ENCODE data around the gene FSCN2. TPM values are rescaled to one million over a fixed set of nuclear protein-coding genes. Genes with fewer than 3 reads are reported as not detected.

The FSCN2 gene
- total and polyA plus RNA-seq, 12 donors: 0.22 to 1.9 (median 0.72) TPM; not detected in 1

DNA sequence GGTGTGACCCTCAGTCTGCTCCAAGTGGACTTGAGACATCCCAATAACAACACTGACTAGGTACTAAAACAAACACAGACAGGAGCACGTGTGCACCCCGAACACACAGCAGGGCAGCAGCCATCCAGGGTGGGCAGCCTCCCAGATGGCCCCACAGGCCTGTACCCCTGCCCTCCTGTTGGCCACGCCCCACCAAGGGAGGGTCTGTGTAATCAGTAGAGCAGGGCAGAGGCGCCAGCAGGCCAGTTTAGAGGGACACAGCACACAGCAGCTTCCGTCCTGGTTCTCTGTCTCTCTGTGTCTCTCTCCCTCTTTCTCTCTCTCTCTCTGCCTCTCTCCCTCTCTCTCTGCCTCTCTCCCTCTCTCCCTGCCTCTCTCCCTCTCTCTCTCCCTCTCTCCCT lies 37.0 kb upstream of the FSCN2 start:
- Histone ChIP-seq H3K9me3 (replicated peaks in 1 of 3) (no peaks in the 10 kb centered on the region), H3K4me3 (no peak overlapping the region), H3K27ac (no peak overlapping the region), H3K36me3 (replicated peaks in 1 of 2) (no peaks in the 10 kb centered on the region), H3K4me1 (replicated peaks in 1 of 2) (peaks cover 11 to 17% of the 10 kb centered on the region in 2 donors), H3K27me3 (no peaks in the 10 kb centered on the region)
- TF ChIP-seq CTCF (IDR thresholded peaks at IDR 0.05): no peak
- TF ChIP-seq POLR2A (IDR thresholded peaks at IDR 0.05): no peak
- WGBS, 4 donors: 25 to 52% (median 35%) methylated on average over 3 to 5 of the region's 5 CpGs
- intact Hi-C loops (cut with DNase I): no loop called here
- no peak for DNase-seq

- DNase-seq: no peak
- Histone ChIP-seq H3K4me1 (replicated peaks in 1 of 2) (peaks cover 11 to 17% of the 10 kb centered on the region in 2 donors), H3K36me3 (replicated peaks in 1 of 2) (no peaks in the 10 kb centered on the region), H3K9me3 (replicated peaks in 1 of 3) (no peaks in the 10 kb centered on the region), H3K4me3 (no peak overlapping the region), H3K27me3 (no peaks in the 10 kb centered on the region), H3K27ac (no peak overlapping the region)
- 20 to 34% (median 28%) methylated on average over 1 to 5 of the region's 5 CpGs for WGBS, 4 donors
- intact Hi-C loops (cut with DNase I): no loop called here
- TF ChIP-seq CTCF (IDR thresholded peaks at IDR 0.05): no peak
- no peak for TF ChIP-seq POLR2A (IDR thresholded peaks at IDR 0.05)
Measured at GRCh38 chr17:81491761-81492160, 36.4 kb upstream of the FSCN2 start.

GRCh38 chr17:81492202-81492601 lies 36.0 kb upstream of the FSCN2 start:
- no peaks in the 10 kb centered on the region for H3K36me3 ChIP-seq (replicated peaks in 1 of 2)
- no peak overlapping the region for H3K27ac ChIP-seq
- no peak for DNase-seq
- H3K4me1 ChIP-seq (replicated peaks in 1 of 2): peaks cover 11 to 16% of the 10 kb centered on the region in 2 donors
- H3K27me3 ChIP-seq: no peaks in the 10 kb centered on the region
- H3K4me3 ChIP-seq: no peak overlapping the region
- H3K9me3 ChIP-seq (replicated peaks in 1 of 3): no peaks in the 10 kb centered on the region
- WGBS, 4 donors: 59 to 68% (median 63%) methylated on average over 18 of the region's 18 CpGs
- intact Hi-C loops (cut with DNase I): no loop called here
- TF ChIP-seq CTCF (IDR thresholded peaks at IDR 0.05) (no peak), POLR2A (IDR thresholded peaks at IDR 0.05) (no peak)

GRCh38 chr17:81492706-81493105 lies 35.5 kb upstream of the FSCN2 start:
- Histone ChIP-seq H3K4me1 (replicated peaks in 1 of 2) (peaks cover 7 to 11% of the 10 kb centered on the region in 2 donors), H3K36me3 (replicated peaks in 1 of 2) (no peaks in the 10 kb centered on the region), H3K27me3 (no peaks in the 10 kb centered on the region), H3K9me3 (replicated peaks in 1 of 3) (no peaks in the 10 kb centered on the region), H3K4me3 (no peak overlapping the region), H3K27ac (no peak overlapping the region)
- TF ChIP-seq POLR2A (IDR thresholded peaks at IDR 0.05) (no peak), CTCF (IDR thresholded peaks at IDR 0.05) (no peak)
- DNase-seq: no peak
- intact Hi-C loops (cut with DNase I): no loop called here
- 83 to 85% (median 84%) methylated on average over 9 of the region's 9 CpGs for WGBS, 4 donors
